ENCODE results near the gene TTC3. TPM values are rescaled to one million over a fixed set of nuclear protein-coding genes. Genes with fewer than 3 reads are reported as not detected.

TTC3 gene
- total and polyA plus RNA-seq, 9 of the 15 experiments (the other 6 are each of a cell fraction or from before 2014, with no cell fraction given): 17.5 to 92.0 (median 59.5) TPM

GRCh38 chr21:37073417-37074196 is 553 bp downstream of the TTC3 start (continued):
- TF ChIP-seq MNT (conservative IDR thresholded peaks at IDR 0.05) (peak; percentile 75), ZBTB12 (CRISPR knock-in tag; IDR thresholded peaks at IDR 0.05) (0 out of 2 replicates have a peak, but pooled peaks have one; percentile 20), ARID1B (IDR thresholded peaks at IDR 0.05) (no peak), TFE3 (CRISPR knock-in tag; IDR thresholded peaks at IDR 0.05) (no peak), FOXJ2 (tag; IDR thresholded peaks at IDR 0.05) (no peak), ZNF197 (CRISPR knock-in tag; IDR thresholded peaks at IDR 0.05; ENCODE audit: low read depth) (no peak), PKNOX1 (IDR thresholded peaks at IDR 0.05) (peak; percentile 27; the same call in 1 of the 2 replicates), KAT8 (IDR thresholded peaks at IDR 0.05; ENCODE audit: low read depth) (no peak), EHMT2 (IDR thresholded peaks at IDR 0.05) (no peak), GTF2F1 (IDR thresholded peaks at IDR 0.05; ENCODE audit: low read depth, low read length) (no peak), TAF7 (tag; IDR thresholded peaks at IDR 0.05) (peak; percentile 47; the same call in 1 of the 2 replicates), THRAP3 (IDR thresholded peaks at IDR 0.05; ENCODE audit: borderline replicate concordance) (no peak), SMAD3 (CRISPR knock-in tag; conservative IDR thresholded peaks at IDR 0.05) (no peak), THAP7 (CRISPR knock-in tag; IDR thresholded peaks at IDR 0.05) (peak; percentile 88), MXD1 (CRISPR knock-in tag; IDR thresholded peaks at IDR 0.05; ENCODE audit: borderline replicate concordance, poor library complexity, severe bottlenecking) (no peak), MAFG (tag; conservative IDR thresholded peaks at IDR 0.05) (no peak), SRF (CRISPR knock-in tag; IDR thresholded peaks at IDR 0.05) (no peak; a peak in 1 of 4 replicates), SAP30 (IDR thresholded peaks at IDR 0.05; ENCODE audit: borderline replicate concordance, insufficient read depth, low read depth, low read length, poor library complexity, severe bottlenecking) (no peak), STAT5A (IDR thresholded peaks at IDR 0.05; ENCODE audit: borderline replicate concordance, low read length) (no peak), ETV5 (CRISPR knock-in tag; IDR thresholded peaks at IDR 0.05; ENCODE audit: low read depth) (0 out of 2 replicates have a peak, but pooled peaks have one; percentile 7)
